Cardiac muscle cell (in vitro differentiated cells and primary cell): ENCODE results near the gene PARP12. TPM values are rescaled to one million over a fixed set of nuclear protein-coding genes. Genes with fewer than 3 reads are reported as not detected.

Experiments
- DNase-seq, 2 donors: peaks; one replicate each; pipeline versions ENCODE4 v3.0.0 to v3.0.0-alpha.2; 2010 to 2017; ENCODE audit warnings: low read depth in 1 of 2, low spot score in 1 of 2
- H3K27ac ChIP-seq: fragments of 200-600 bp; sonication (generic); 2 replicates; pipeline ENCODE4 v1.5.1; 2016
- H3K27me3 ChIP-seq: fragments of 200-600 bp; sonication (generic); 2 replicates; pipeline ENCODE4 v1.6.0; 2016; ENCODE audit warnings: control low read depth
- H3K36me3 ChIP-seq: fragments of 200-600 bp; sonication (generic); 2 replicates; pipeline ENCODE4 v1.5.1; 2016; ENCODE audit warnings: control low read depth
- H3K4me1 ChIP-seq: fragments of 200-600 bp; sonication (generic); 2 replicates; pipeline ENCODE4 v1.8.1; 2017; ENCODE audit warnings: low read depth, mild to moderate bottlenecking, mixed run types
- H3K4me3 ChIP-seq: fragments of 200-600 bp; sonication (generic); 2 replicates; pipeline ENCODE4 v1.5.1; 2016; ENCODE audit warnings: mild to moderate bottlenecking
- H3K9me3 ChIP-seq: fragments of 200-600 bp; sonication (generic); 2 replicates; pipeline ENCODE4 v1.5.1; 2017; ENCODE audit warnings: low read depth, mild to moderate bottlenecking, control low read depth
- polyA plus RNA-seq: library from polyadenylated mRNA; unstranded; fragments of >200 nt; fragmentation: Nextera tagmentation; extraction: Ambion mirVana; gene quantifications from 2 replicates; pipeline ENCODE4 v1.2.1, GENCODE V29; 2016
- total RNA-seq: library from RNA; depleted of rRNA; stranded (reverse); fragments of >200 nt; gene quantifications from 2 replicates; pipeline ENCODE4 v1.2.3, GENCODE V29; 2016
- TF ChIP-seq, protein P1 (sequence below): IDR thresholded peaks from 2 replicates; pipeline ENCODE4 v1.5.1; 2012; ENCODE audit warnings: low read depth, mild to moderate bottlenecking, low read length

The PARP12 gene
- total and polyA plus RNA-seq, 2 experiments from 2014 or later, result 0.45 to 2.2 TPM

DNA sequence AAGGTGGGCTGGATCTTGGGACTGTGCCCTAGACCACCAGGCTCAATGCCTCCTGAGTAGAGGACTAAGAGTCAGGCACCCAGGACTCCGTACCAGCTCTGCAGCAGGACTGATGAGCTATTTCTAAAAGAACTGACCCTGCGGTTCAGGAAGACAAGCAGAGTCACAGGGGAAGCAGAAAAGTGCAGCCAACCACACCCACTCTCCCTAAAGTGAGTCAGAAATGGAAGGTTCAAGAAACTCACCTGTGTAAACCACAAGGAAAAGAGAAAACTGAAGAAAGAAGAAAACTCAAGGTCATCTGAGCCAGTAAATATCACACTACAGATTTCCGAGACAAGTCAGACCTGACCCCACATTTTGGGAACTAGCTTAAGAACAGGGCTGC is 2.5 kb downstream of the PARP12 start:
- Histone ChIP-seq H3K9me3 (no peaks in the 10 kb centered on the region), H3K36me3 (no peaks in the 10 kb centered on the region), H3K27me3 (peaks cover 23% of the 10 kb centered on the region), H3K4me1 (peaks cover 5% of the 10 kb centered on the region), H3K4me3 (no peak overlapping the region), H3K27ac (no peak overlapping the region)
- TF ChIP-seq, protein P1, sequence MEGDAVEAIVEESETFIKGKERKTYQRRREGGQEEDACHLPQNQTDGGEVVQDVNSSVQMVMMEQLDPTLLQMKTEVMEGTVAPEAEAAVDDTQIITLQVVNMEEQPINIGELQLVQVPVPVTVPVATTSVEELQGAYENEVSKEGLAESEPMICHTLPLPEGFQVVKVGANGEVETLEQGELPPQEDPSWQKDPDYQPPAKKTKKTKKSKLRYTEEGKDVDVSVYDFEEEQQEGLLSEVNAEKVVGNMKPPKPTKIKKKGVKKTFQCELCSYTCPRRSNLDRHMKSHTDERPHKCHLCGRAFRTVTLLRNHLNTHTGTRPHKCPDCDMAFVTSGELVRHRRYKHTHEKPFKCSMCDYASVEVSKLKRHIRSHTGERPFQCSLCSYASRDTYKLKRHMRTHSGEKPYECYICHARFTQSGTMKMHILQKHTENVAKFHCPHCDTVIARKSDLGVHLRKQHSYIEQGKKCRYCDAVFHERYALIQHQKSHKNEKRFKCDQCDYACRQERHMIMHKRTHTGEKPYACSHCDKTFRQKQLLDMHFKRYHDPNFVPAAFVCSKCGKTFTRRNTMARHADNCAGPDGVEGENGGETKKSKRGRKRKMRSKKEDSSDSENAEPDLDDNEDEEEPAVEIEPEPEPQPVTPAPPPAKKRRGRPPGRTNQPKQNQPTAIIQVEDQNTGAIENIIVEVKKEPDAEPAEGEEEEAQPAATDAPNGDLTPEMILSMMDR, result no peak
- no peak for DNase-seq

DNA sequence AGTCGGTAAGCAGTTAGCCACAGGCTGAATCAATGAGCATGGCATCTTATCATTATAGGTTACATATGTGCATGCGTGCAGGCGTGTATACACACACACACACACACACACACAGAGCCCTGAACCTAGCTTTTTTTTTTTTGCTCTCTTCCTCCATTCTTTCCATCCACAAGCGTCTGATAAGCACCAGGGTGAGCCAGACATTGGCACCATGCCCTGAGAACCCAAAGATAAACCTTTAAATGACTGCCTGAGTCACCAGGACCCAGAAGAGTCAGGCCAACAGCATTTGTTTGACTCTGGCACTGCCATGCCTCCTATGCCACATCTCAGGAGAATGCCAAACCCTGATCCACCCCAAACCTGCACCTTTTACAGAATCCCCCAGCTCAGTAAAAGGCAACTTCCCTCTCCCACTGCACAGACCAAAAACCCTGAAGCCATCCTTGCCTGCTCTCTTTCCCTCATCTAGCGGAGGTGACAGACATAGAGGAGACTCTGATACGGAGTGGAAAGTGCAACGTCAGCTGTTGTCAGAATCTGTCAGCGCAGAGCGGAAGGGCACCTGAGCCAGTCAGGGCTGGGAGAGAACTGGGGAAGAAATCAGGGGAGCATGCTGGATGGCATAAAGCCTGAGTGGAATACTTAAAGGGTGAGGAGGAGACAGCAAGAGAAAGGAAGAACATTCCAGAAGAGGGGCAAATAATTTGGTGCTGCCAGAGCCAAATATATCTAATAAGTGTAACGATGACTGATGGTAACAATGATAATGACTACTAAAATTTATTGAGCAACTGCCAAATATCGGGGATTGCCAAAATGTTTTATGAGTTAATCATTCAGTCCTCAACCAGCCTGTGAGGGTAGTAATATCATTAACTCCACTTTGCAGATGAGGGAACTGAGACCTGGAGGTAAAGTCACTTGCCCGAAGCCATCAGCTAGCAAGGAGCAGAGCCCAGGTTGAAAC is 3.2 kb downstream of the PARP12 start:
- peak in 1 of 2 donors; percentile 95 for DNase-seq
- Histone ChIP-seq H3K4me1 (peaks cover 5% of the 10 kb centered on the region), H3K27me3 (peaks cover 23% of the 10 kb centered on the region), H3K36me3 (no peaks in the 10 kb centered on the region), H3K27ac (no peak overlapping the region), H3K9me3 (no peaks in the 10 kb centered on the region), H3K4me3 (no peak overlapping the region)
- TF ChIP-seq, protein P1, result no peak

DNA sequence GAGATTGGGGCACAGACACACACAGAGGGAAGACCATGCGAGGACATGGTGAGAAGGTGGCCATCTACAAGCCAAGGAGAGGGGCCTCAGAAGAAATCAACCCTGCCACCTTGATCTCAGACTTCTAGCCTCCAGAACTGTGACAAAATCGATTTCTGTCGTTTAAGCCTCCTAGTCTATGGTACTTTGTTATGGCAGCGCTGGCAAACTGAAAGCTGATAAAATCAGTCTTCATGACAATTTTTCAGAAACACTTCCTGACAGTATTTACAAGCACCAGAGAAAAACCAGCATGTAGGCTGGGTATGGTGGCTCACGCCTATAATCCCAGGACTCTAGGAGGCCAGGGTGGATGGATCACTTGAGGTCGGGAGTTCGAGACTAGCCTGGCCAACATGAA is 4.2 kb downstream of the PARP12 start:
- no peaks in the 10 kb centered on the region for H3K36me3 ChIP-seq
- peaks cover 5% of the 10 kb centered on the region for H3K4me1 ChIP-seq
- peaks cover 18% of the 10 kb centered on the region for H3K27me3 ChIP-seq
- H3K27ac ChIP-seq, result no peak overlapping the region
- H3K9me3 ChIP-seq, result no peaks in the 10 kb centered on the region
- TF ChIP-seq, protein P1, result no peak
- no peak for DNase-seq
- no peak overlapping the region for H3K4me3 ChIP-seq

DNA sequence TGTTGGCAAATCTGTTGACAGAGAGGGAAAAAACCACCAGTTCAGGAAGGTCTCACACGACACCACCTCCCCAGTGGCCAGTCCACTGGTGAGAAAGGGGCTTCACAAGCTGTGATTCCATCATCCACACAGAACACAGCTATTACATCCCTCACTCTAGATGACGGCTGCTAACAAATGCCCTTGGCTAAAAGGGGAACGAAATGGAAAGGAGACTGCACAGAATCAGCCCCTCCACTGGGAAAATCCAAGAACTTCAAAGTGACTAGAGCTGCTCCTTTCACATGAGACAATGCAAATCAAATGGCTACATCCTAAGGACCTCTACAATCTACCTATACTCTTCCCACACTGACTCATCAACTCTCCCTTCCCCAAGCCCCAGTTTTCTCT is 5.6 kb downstream of the PARP12 start:
- TF ChIP-seq, protein P1, result no peak
- no peak overlapping the region for H3K4me3 ChIP-seq
- no peak for DNase-seq

DNA sequence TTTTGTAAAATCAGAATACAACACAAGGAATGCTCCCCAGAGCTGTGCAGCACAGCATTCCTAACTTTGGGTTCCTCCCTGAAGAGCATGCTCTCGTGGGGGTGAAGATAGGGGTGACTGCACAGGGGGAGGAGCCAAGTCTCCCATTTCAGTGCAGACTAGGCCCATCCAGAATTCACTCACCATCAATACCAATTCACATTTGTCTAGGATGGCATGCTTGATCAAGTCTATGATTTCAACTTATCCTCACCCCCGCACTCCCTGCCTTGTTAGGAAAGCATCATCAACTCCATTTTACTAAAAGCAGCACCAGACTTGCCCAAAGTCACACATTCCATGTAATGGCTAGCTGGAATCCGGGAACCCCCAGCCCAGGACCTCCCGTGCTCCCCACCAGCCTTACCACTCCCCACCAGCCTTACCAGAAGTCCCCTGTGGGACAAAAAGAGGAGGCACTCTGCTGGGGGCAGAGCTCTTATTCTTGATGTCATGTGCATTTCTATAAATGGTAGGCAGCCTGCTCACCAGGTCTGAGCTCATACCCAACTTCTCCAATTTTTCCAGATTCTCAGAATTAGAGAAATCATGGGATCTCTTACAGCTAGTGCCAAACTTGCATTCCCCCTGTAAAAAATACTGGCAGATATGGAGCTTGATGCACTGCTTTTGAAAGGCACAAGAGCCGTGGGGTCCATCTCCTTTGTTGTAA is 6.2 kb downstream of the PARP12 start:
- H3K9me3 ChIP-seq, result no peaks in the 10 kb centered on the region
- H3K4me3 ChIP-seq, result no peak overlapping the region
- H3K4me1 ChIP-seq, result peaks cover 5% of the 10 kb centered on the region
- H3K36me3 ChIP-seq, result no peaks in the 10 kb centered on the region
- TF ChIP-seq, protein P1, result no peak
- H3K27me3 ChIP-seq, result no peaks in the 10 kb centered on the region
- H3K27ac ChIP-seq, result no peak overlapping the region
- DNase-seq, result no peak

More for the DNA sequence above, 5.6 kb downstream of the PARP12 start:
- Histone ChIP-seq H3K9me3 (no peaks in the 10 kb centered on the region), H3K27ac (no peak overlapping the region), H3K36me3 (no peaks in the 10 kb centered on the region), H3K4me1 (peaks cover 5% of the 10 kb centered on the region), H3K27me3 (peaks cover 5% of the 10 kb centered on the region)
